LoVo (cell line): ENCODE measurements around the gene STK32B.

Experiments used
- DNase-seq: peaks from one replicate; pipeline ENCODE4 v3.0.0-alpha.2; 2016; ENCODE audit warnings: low spot score

Gene STK32B

GRCh38 chr4:5532100-5532499 is 480.8 kb downstream of the STK32B start:
- DNase-seq: no peak

GRCh38 chr4:5539584-5539983 is 488.3 kb downstream of the STK32B start:
- no peak for DNase-seq

DNA sequence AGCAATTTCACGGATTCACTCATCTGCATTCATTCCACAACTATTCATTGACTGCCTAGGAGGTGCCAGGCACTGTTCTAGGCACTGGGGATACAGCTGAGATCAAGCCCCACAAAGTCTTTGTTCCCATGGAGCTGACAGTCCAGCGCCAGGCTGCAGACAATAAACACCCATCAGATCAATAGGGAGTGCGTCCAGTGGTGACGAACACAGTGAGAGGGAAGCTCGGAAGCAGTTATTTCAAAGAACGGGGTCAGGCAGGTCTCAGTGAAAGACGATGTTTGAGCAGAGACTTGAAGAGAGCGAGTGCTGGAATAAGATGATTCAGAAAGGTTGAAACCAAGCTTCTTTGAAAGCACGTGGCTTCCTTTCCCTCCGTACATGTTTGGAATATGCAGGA is 489.9 kb downstream of the STK32B start:
- DNase-seq: no peak

DNA sequence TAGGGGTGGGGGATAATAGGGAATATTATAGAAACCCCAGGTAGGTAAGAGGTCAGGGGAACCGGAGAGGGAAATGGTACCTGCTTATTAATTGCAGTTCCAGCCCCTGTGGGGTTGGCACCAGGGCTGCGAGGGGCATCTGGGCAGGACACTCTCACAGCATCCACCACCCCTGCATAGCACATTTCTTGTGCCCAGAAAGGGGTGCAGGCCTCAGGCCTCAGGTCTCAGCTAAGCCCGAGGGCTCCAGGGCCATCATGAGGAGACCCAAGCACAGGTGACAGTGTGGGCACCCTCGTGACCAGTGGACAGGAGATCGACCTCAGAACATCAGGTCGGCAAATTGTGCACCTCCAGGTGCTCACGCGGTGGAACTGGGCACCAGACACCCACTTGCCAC is 492.4 kb downstream of the STK32B start:
- DNase-seq: no peak

GRCh38 chr4:5544762-5545161 is 493.5 kb downstream of the STK32B start:
- DNase-seq: no peak

DNA sequence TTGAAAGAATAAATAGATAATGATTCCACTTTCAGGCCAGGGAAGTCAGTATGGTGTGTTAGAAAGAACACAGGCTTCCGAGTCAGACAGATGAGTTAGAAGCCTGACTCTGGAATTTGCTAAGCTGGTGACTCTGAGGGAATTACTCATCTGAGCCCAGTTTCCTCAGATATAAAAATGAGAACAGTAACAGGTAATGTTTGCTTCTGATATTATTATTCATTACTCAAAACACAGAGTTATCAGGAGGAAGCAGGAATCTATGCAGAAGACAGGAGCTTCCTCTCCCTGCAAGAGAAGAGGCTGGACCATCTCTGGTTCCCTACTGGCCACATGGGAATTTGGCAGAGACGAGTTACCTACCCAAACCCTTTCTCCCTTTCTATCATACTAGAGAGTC is 494.0 kb downstream of the STK32B start:
- DNase-seq: no peak

DNA sequence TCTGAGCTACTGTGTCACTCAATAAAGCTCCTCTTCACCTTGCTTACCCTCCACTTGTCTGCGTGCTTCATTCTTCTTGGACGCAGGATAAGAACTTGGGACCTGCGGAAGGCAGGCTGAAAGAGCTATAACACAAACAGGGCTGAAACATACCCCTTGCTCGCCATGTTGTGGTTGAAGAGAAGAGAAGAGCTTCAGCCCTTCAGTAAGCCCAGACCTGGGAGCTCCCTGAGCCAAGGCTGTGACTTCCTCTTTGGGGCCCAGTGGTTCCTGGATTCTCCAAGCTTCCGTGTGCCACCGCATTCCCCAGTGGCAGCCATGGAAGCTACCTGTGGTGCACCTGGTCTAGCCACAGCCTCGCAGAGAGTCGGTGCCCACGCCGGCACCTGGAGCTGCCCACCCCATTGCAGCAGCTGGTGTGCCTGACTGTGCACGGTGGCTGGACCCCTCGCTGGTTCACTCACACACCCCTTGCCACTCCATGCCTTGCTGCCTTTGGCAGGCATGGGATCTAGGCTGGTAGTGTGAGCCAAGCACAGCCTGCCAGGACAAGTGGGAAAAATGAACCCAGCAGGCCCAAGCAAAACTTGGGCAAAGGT is 496.5 kb downstream of the STK32B start:
- DNase-seq: no peak
